NT2/D1 (cell line): ENCODE measurements around the gene INPP5B.

Source experiments
- SUZ12 ChIP-seq: IDR thresholded peaks from 2 replicates; pipeline ENCODE4 v1.6.1; 2011; ENCODE audit not compliant: insufficient read length, insufficient read depth; ENCODE audit errors: extremely low read depth
- YY1 ChIP-seq: IDR thresholded peaks from 2 replicates; pipeline ENCODE4 v1.6.1; 2011; ENCODE audit not compliant: insufficient read length, insufficient read depth

GRCh38 chr1:37862330-37862729 is 84.5 kb downstream of the INPP5B start:
- TF ChIP-seq YY1, result no peak
- no peak for TF ChIP-seq SUZ12
